ENCODE measurements around the gene ACLY. TPM values are rescaled to one million over a fixed set of nuclear protein-coding genes. Genes with fewer than 3 reads are reported as not detected.

The ACLY gene
- total RNA-seq, 1 experiment from 2014 or later: 184 TPM

- Histone ChIP-seq H3K79me2 (ENCODE audit: low read depth) (no peaks in the 10 kb centered on the region), H2AFZ (no peak overlapping the region), H3K4me1 (replicated peaks; ENCODE audit: insufficient read depth) (no peaks in the 10 kb centered on the region), H3K4me3 (no peak overlapping the region), H3F3A (ENCODE audit: insufficient read depth, low read depth) (peaks cover 18% of the 10 kb centered on the region; the same call in 1 of the 2 replicates), H3K27ac (no peak overlapping the region), H3K27me3 (ENCODE audit: insufficient read depth, low read depth) (no peaks in the 10 kb centered on the region), H3K9me3 (ENCODE audit: insufficient read depth, low read depth) (no peaks in the 10 kb centered on the region), H3K4me2 (no peak overlapping the region), H3K36me3 (ENCODE audit: low read depth) (peaks cover 20% of the 10 kb centered on the region; the same call in 1 of the 2 replicates), H3K9me2 (ENCODE audit: insufficient read depth) (no peaks in the 10 kb centered on the region), H4K20me1 (ENCODE audit: insufficient read depth) (peaks cover 3% of the 10 kb centered on the region; the same call in 1 of the 2 replicates)
- CTCF ChIA-PET: no interaction called here
- intact Hi-C loops (cut with micrococcal nuclease; ENCODE audit: unreplicated experiment): no loop called here
- no TSS peak for BruUV-seq (replicated peaks)
- POLR2A ChIA-PET (ENCODE audit: unreplicated experiment): interaction anchor here (0.7 to 0.8 kb wide), 2 partner anchors 26 to 202 kb away, joined by 5 to 21 read pairs; partner anchors contain the start of gene ODAD4
- no peak for TF ChIP-seq CTCF (conservative IDR thresholded peaks at IDR 0.05)
- no peak for TF ChIP-seq EZH2 (IDR thresholded peaks at IDR 0.05; ENCODE audit: low read depth)
- no peak for DNase-seq
These were observed 14.4 kb downstream of the ACLY start for GRCh38 chr17:41904242-41904841.

- Histone ChIP-seq H3K4me3 (no peak overlapping the region), H3K36me3 (ENCODE audit: low read depth) (peaks cover 21% of the 10 kb centered on the region), H3K79me2 (ENCODE audit: low read depth) (no peaks in the 10 kb centered on the region), H3K4me1 (replicated peaks; ENCODE audit: insufficient read depth) (no peaks in the 10 kb centered on the region), H3K27me3 (ENCODE audit: insufficient read depth, low read depth) (no peaks in the 10 kb centered on the region), H3K4me2 (no peak overlapping the region), H4K20me1 (ENCODE audit: insufficient read depth) (no peaks in the 10 kb centered on the region), H3F3A (ENCODE audit: insufficient read depth, low read depth) (peaks cover 21% of the 10 kb centered on the region; the same call in 1 of the 2 replicates), H3K27ac (no peak overlapping the region), H3K9me2 (ENCODE audit: insufficient read depth) (no peaks in the 10 kb centered on the region), H3K9me3 (ENCODE audit: insufficient read depth, low read depth) (no peaks in the 10 kb centered on the region), H2AFZ (no peak overlapping the region)
- POLR2A ChIA-PET (ENCODE audit: unreplicated experiment): no interaction called here
- no TSS peak for BruUV-seq (replicated peaks)
- no peak for TF ChIP-seq CTCF (conservative IDR thresholded peaks at IDR 0.05)
- TF ChIP-seq EZH2 (IDR thresholded peaks at IDR 0.05; ENCODE audit: low read depth): no peak
- CTCF ChIA-PET: no interaction called here
- DNase-seq: no peak
- intact Hi-C loops (cut with micrococcal nuclease; ENCODE audit: unreplicated experiment): no loop called here
These were observed 17.1 kb downstream of the ACLY start for GRCh38 chr17:41901646-41902045.

- DNase-seq: no peak
- no TSS peak for BruUV-seq (replicated peaks)
- no peak overlapping the region for H3K27ac ChIP-seq
- H4K20me1 ChIP-seq (ENCODE audit: insufficient read depth): peaks cover 5% of the 10 kb centered on the region; the same call in 1 of the 2 replicates
- intact Hi-C loops (cut with micrococcal nuclease; ENCODE audit: unreplicated experiment): no loop called here
- H3K36me3 ChIP-seq (ENCODE audit: low read depth): peaks cover 27% of the 10 kb centered on the region
- H3K4me3 ChIP-seq: no peak overlapping the region
- ChIA-PET POLR2A (ENCODE audit: unreplicated experiment) (no interaction called here), CTCF (no interaction called here)
- H3K79me2 ChIP-seq (ENCODE audit: low read depth): no peaks in the 10 kb centered on the region
- peaks cover 22% of the 10 kb centered on the region; the same call in 1 of the 2 replicates for H3F3A ChIP-seq (ENCODE audit: insufficient read depth, low read depth)
- H3K4me2 ChIP-seq: no peak overlapping the region
- no peak overlapping the region for H2AFZ ChIP-seq
- H3K9me2 ChIP-seq (ENCODE audit: insufficient read depth): no peaks in the 10 kb centered on the region
- H3K9me3 ChIP-seq (ENCODE audit: insufficient read depth, low read depth): no peaks in the 10 kb centered on the region
- no peak for TF ChIP-seq CTCF (conservative IDR thresholded peaks at IDR 0.05)
- H3K27me3 ChIP-seq (ENCODE audit: insufficient read depth, low read depth): no peaks in the 10 kb centered on the region
- H3K4me1 ChIP-seq (replicated peaks; ENCODE audit: insufficient read depth): no peaks in the 10 kb centered on the region
These were observed 22.0 kb downstream of the ACLY start for GRCh38 chr17:41896726-41897125.

Measured in PC-9 (cell line).